GM21360 (cell line): ENCODE data around the gene CYP26C1.
A peak's percentile ranks its signal among the peaks of the same experiment; 100 is the strongest.

ENCODE experiments used
- ATAC-seq: cut with Tn5 transposase; IDR thresholded peaks from one replicate; pipeline ENCODE4 v1.9.1; 2021; ENCODE audit warnings: mild to moderate bottlenecking, moderate library complexity; ENCODE audit not compliant: unreplicated experiment

CYP26C1 gene

GRCh38 chr10:93059975-93060886, at the start of gene CYP26C1:
Gene CYP26C1, plus strand, starts transcription at chr10:93060798. Its CDS starts 466 bp downstream, at chr10:93061264.
- ATAC-seq: no peak

GRCh38 chr10:93015722-93016121, 44.9 kb upstream of the CYP26C1 start:
- no peak for ATAC-seq

- no peak for ATAC-seq
Measured at GRCh38 chr10:93023013-93023650, 37.5 kb upstream of the CYP26C1 start.

GRCh38 chr10:93026072-93026471, 34.5 kb upstream of the CYP26C1 start:
- no peak for ATAC-seq

- ATAC-seq: no peak
Measured at GRCh38 chr10:93027508-93027907, 33.1 kb upstream of the CYP26C1 start.

GRCh38 chr10:93028883-93029282, 31.7 kb upstream of the CYP26C1 start:
- no peak for ATAC-seq

- no peak for ATAC-seq
Measured at GRCh38 chr10:93030409-93030808, 30.2 kb upstream of the CYP26C1 start.

GRCh38 chr10:93032105-93032808, 28.3 kb upstream of the CYP26C1 start:
- no peak for ATAC-seq

- no peak for ATAC-seq
Measured at GRCh38 chr10:93032809-93033137, 27.8 kb upstream of the CYP26C1 start.

- no peak for ATAC-seq
Measured at GRCh38 chr10:93034426-93034825, 26.2 kb upstream of the CYP26C1 start.

- no peak for ATAC-seq
Measured at GRCh38 chr10:93039110-93039509, 21.5 kb upstream of the CYP26C1 start.

- ATAC-seq: peak; percentile 55
Measured at GRCh38 chr10:93039721-93040120, 20.9 kb upstream of the CYP26C1 start.

- ATAC-seq: no peak
Measured at GRCh38 chr10:93054486-93054885, 6.1 kb upstream of the CYP26C1 start.

GRCh38 chr10:93058139-93058538, 2.5 kb upstream of the CYP26C1 start:
- no peak for ATAC-seq

- no peak for ATAC-seq
Measured at GRCh38 chr10:93060887-93061593, 442 bp downstream of the CYP26C1 start.

GRCh38 chr10:93061594-93062513, 1.3 kb downstream of the CYP26C1 start:
- ATAC-seq: no peak

- peak; percentile 54 for ATAC-seq
Measured at GRCh38 chr10:93062514-93063143, 2.0 kb downstream of the CYP26C1 start.

- no peak for ATAC-seq
Measured at GRCh38 chr10:93063144-93063976, 2.8 kb downstream of the CYP26C1 start.
